Measurements from ENCODE around the gene ATXN7L2.

- TF ChIP-seq POLR2A (IDR thresholded peaks at IDR 0.05; ENCODE audit: low read length) (no peak), GATA1 (IDR thresholded peaks at IDR 0.05; ENCODE audit: low read depth, low read length) (no peak)
Measured at GRCh38 chr1:109522026-109522425, 38.3 kb downstream of the ATXN7L2 start.
